A673 (cell line): ENCODE measurements around the gene ZNF146.

ENCODE experiments used
- EZH2 ChIP-seq: fragments of 200-600 bp; sonication (generic); IDR thresholded peaks from 2 replicates; pipeline ENCODE4 v1.6.1; 2017; ENCODE audit warnings: borderline replicate concordance, low read depth, mild to moderate bottlenecking, mixed read lengths, antibody characterized with exemption, low read length; ENCODE audit not compliant: poor library complexity, severe bottlenecking
- TF ChIP-seq, protein P1 (sequence below): fragments of 300-800, 200-600 bp; sonication (generic); conservative IDR thresholded peaks from 2 replicates; pipeline ENCODE4 v1.5.1; 2017; ENCODE audit warnings: low read depth, mild to moderate bottlenecking, antibody characterized with exemption, low read length, moderate library complexity, mixed read lengths

DNA sequence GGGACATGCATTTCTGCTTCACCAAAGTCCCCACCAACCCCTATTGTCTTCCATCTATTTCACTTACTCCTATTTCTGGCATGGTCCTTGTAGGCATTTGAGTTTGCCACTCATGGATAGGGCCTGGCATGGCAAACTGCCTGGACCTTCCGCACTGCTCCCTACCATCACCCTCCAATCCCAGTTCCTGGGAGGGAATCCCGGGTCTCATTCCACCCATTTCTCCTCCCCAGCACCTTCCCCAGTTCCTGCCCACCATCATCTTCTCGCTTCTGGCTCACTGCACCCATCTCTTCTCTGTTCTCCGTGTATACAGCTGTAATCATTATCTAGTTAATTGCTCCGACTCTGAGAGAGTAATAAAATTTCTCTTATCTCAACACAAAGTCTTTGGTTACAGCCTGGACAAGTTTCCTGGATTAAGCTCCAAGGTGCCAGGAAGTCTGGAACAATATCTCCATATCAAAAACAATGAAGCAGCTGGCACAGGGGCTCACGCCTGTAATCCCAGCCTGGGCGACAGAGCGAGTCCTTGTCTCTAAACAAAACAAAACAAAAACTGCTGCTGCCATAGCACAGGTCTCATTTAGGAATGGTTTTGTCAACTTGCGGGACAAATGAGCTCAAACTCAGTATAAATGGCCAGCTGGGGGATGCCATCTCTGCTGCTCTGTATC lies 45.7 kb upstream of the ZNF146 start:
- TF ChIP-seq, protein P1, sequence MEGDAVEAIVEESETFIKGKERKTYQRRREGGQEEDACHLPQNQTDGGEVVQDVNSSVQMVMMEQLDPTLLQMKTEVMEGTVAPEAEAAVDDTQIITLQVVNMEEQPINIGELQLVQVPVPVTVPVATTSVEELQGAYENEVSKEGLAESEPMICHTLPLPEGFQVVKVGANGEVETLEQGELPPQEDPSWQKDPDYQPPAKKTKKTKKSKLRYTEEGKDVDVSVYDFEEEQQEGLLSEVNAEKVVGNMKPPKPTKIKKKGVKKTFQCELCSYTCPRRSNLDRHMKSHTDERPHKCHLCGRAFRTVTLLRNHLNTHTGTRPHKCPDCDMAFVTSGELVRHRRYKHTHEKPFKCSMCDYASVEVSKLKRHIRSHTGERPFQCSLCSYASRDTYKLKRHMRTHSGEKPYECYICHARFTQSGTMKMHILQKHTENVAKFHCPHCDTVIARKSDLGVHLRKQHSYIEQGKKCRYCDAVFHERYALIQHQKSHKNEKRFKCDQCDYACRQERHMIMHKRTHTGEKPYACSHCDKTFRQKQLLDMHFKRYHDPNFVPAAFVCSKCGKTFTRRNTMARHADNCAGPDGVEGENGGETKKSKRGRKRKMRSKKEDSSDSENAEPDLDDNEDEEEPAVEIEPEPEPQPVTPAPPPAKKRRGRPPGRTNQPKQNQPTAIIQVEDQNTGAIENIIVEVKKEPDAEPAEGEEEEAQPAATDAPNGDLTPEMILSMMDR = no peak
- no peak for TF ChIP-seq EZH2
